ENCODE results near the gene CTBS.

Gene CTBS

GRCh38 chr1:84573481-84573966 lies 716 bp downstream of the CTBS start:
- peaks cover 28% of the 10 kb centered on the region for H3K4me1 ChIP-seq (ENCODE audit: insufficient read depth, low read length)
- H3K4me2 ChIP-seq (ENCODE audit: insufficient read depth, low read length): peak overlapping the region; percentile 75
- peak overlapping the region; percentile 82 for H2AFZ ChIP-seq (ENCODE audit: low read depth, low read length)
- no peak for ATAC-seq (ENCODE audit: insufficient read depth, low read depth)
- no peaks in the 10 kb centered on the region for H3K9me3 ChIP-seq (ENCODE audit: insufficient read depth, low read length, severe bottlenecking)
- peak overlapping the region; percentile 63 to 76 for H3K4me3 ChIP-seq (ENCODE audit: low read depth in 1 of 2, low read length in 2 of 2)
- H3K27me3 ChIP-seq (ENCODE audit: insufficient read depth, low read length, poor library complexity): no peaks in the 10 kb centered on the region
- no peak for TF ChIP-seq EZH2 (IDR thresholded peaks at IDR 0.05; ENCODE audit: borderline replicate concordance, low read depth, low read length, severe bottlenecking)
- TF ChIP-seq CTCF (IDR thresholded peaks at IDR 0.05; ENCODE audit: borderline replicate concordance, extremely low read depth, low read length, poor library complexity, severe bottlenecking): no peak
- H3K79me2 ChIP-seq (ENCODE audit: insufficient read depth, low read length): peaks cover 22% of the 10 kb centered on the region
- H3K36me3 ChIP-seq (ENCODE audit: insufficient read depth, low read length): peaks cover 11% of the 10 kb centered on the region
- peak overlapping the region; percentile 82 for H3K9ac ChIP-seq (ENCODE audit: low read depth, low read length)
- peak overlapping the region; percentile 86 for H3K27ac ChIP-seq (ENCODE audit: low read length)
- H4K20me1 ChIP-seq (ENCODE audit: insufficient read depth, low read length): no peaks in the 10 kb centered on the region
- no peak for DNase-seq

- Histone ChIP-seq H4K20me1 (ENCODE audit: insufficient read depth, low read length) (no peaks in the 10 kb centered on the region), H3K4me3 (ENCODE audit: low read depth in 1 of 2, low read length in 2 of 2) (no peak overlapping the region), H3K36me3 (ENCODE audit: insufficient read depth, low read length) (peaks cover 17% of the 10 kb centered on the region), H3K9me3 (ENCODE audit: insufficient read depth, low read length, severe bottlenecking) (no peaks in the 10 kb centered on the region), H2AFZ (ENCODE audit: low read depth, low read length) (no peak overlapping the region), H3K27ac (ENCODE audit: low read length) (no peak overlapping the region), H3K27me3 (ENCODE audit: insufficient read depth, low read length, poor library complexity) (no peaks in the 10 kb centered on the region), H3K4me1 (ENCODE audit: insufficient read depth, low read length) (peaks cover 28% of the 10 kb centered on the region), H3K79me2 (ENCODE audit: insufficient read depth, low read length) (peaks cover 22% of the 10 kb centered on the region), H3K9ac (ENCODE audit: low read depth, low read length) (no peak overlapping the region), H3K4me2 (ENCODE audit: insufficient read depth, low read length) (0 out of 2 replicates have a peak overlapping the region, but pooled peaks have one; percentile 18)
- DNase-seq (no peak), ATAC-seq (ENCODE audit: insufficient read depth, low read depth) (no peak)
- no peak for TF ChIP-seq EZH2 (IDR thresholded peaks at IDR 0.05; ENCODE audit: borderline replicate concordance, low read depth, low read length, severe bottlenecking)
- no peak for TF ChIP-seq CTCF (IDR thresholded peaks at IDR 0.05; ENCODE audit: borderline replicate concordance, extremely low read depth, low read length, poor library complexity, severe bottlenecking)
Measured at GRCh38 chr1:84571150-84571535, 3.1 kb downstream of the CTBS start.

GRCh38 chr1:84570436-84571149 lies 3.6 kb downstream of the CTBS start:
- Histone ChIP-seq H3K36me3 (ENCODE audit: insufficient read depth, low read length) (peaks cover 17% of the 10 kb centered on the region), H3K4me3 (ENCODE audit: low read depth in 1 of 2, low read length in 2 of 2) (no peak overlapping the region), H3K9ac (ENCODE audit: low read depth, low read length) (no peak overlapping the region), H3K4me2 (ENCODE audit: insufficient read depth, low read length) (no peak overlapping the region), H3K9me3 (ENCODE audit: insufficient read depth, low read length, severe bottlenecking) (no peaks in the 10 kb centered on the region), H3K79me2 (ENCODE audit: insufficient read depth, low read length) (peaks cover 22% of the 10 kb centered on the region), H4K20me1 (ENCODE audit: insufficient read depth, low read length) (no peaks in the 10 kb centered on the region), H2AFZ (ENCODE audit: low read depth, low read length) (no peak overlapping the region), H3K4me1 (ENCODE audit: insufficient read depth, low read length) (peaks cover 28% of the 10 kb centered on the region), H3K27ac (ENCODE audit: low read length) (no peak overlapping the region), H3K27me3 (ENCODE audit: insufficient read depth, low read length, poor library complexity) (no peaks in the 10 kb centered on the region)
- ATAC-seq (ENCODE audit: insufficient read depth, low read depth) (no peak), DNase-seq (no peak)
- TF ChIP-seq EZH2 (IDR thresholded peaks at IDR 0.05; ENCODE audit: borderline replicate concordance, low read depth, low read length, severe bottlenecking) (no peak), CTCF (IDR thresholded peaks at IDR 0.05; ENCODE audit: borderline replicate concordance, extremely low read depth, low read length, poor library complexity, severe bottlenecking) (no peak)

Data from DND-41 (cell line).